Measurements from ENCODE around the gene SHLD1. TPM values are rescaled to one million over a fixed set of nuclear protein-coding genes. Genes with fewer than 3 reads are reported as not detected.

Gene SHLD1
- total and polyA plus RNA-seq, 2 donors (not counting 3 experiments of a cell fraction or from before 2014, with no cell fraction given) = 4.7 to 6.3 TPM

GRCh38 chr20:5829241-5829809, 79.1 kb downstream of the SHLD1 start:
- no peak for TF ChIP-seq GATA2 (IDR thresholded peaks at IDR 0.05; ENCODE audit: insufficient read depth, insufficient read length, low read depth, low read length)
- TF ChIP-seq CTCF (IDR thresholded peaks at IDR 0.05; ENCODE audit: extremely low read depth in 1 of 2, insufficient read depth in 1 of 2, low read depth in 1 of 2, low read length in 2 of 2) = no peak
- TF ChIP-seq FOS (IDR thresholded peaks at IDR 0.05; ENCODE audit: borderline replicate concordance, insufficient read depth, low read length) = no peak
- no peak for TF ChIP-seq MYC (IDR thresholded peaks at IDR 0.05; ENCODE audit: low read depth, low read length)
- no peak for TF ChIP-seq MAX (IDR thresholded peaks at IDR 0.05; ENCODE audit: insufficient read depth, insufficient read length)
- TF ChIP-seq POLR2A (IDR thresholded peaks at IDR 0.05; ENCODE audit: low read depth, low read length) = no peak
- TF ChIP-seq JUN (IDR thresholded peaks at IDR 0.05; ENCODE audit: borderline replicate concordance, insufficient read depth, insufficient read length, low read depth) = no peak
- TF ChIP-seq EZH2 (IDR thresholded peaks at IDR 0.05; ENCODE audit: borderline replicate concordance, low read depth, low read length, severe bottlenecking) = no peak
- no peak for TF ChIP-seq POLR2AphosphoS5 (IDR thresholded peaks at IDR 0.05; ENCODE audit: insufficient read depth, low read depth, low read length)

More at GRCh38 chr20:5829241-5829809, 79.1 kb downstream of the SHLD1 start:
- no peak overlapping the region for H3K4me2 ChIP-seq (ENCODE audit: insufficient read depth, low read length)
- no peaks in the 10 kb centered on the region for H4K20me1 ChIP-seq (replicated peaks; ENCODE audit: control insufficient read depth, extremely low read depth, insufficient read depth, low read length)
- no peak overlapping the region for H3K4me3 ChIP-seq (replicated peaks in 1 of 3; ENCODE audit: insufficient read depth in 1 of 3, low read depth in 1 of 3, low read length in 3 of 3)
- no peak overlapping the region for H2AFZ ChIP-seq (ENCODE audit: low read depth, low read length)
- POLR2A ChIA-PET = no interaction called here
- H3K27ac ChIP-seq (ENCODE audit: insufficient read depth, low read depth, low read length) = no peak overlapping the region
- H3K79me2 ChIP-seq (ENCODE audit: control insufficient read depth, insufficient read depth, low read length) = no peaks in the 10 kb centered on the region
- no peaks in the 10 kb centered on the region for H3K9me1 ChIP-seq (replicated peaks; ENCODE audit: control insufficient read depth, extremely low read depth, insufficient read depth, low read length)
- no peaks in the 10 kb centered on the region for H3K4me1 ChIP-seq (ENCODE audit: control insufficient read depth, extremely low read depth, insufficient read depth, low read length)
- no TSS peak for BruUV-seq (replicated peaks)
- intact Hi-C loops (cut with micrococcal nuclease) = no loop called here
- DNase-seq (ENCODE audit: low read depth, low spot score) (no peak), FAIRE-seq (no peak)
- H3K36me3 ChIP-seq (ENCODE audit: control insufficient read depth in 2 of 2, extremely low read depth in 1 of 2, insufficient read depth in 2 of 2, low read length in 2 of 2) = no peaks in the 10 kb centered on the region
- no peaks in the 10 kb centered on the region for H3K27me3 ChIP-seq (ENCODE audit: control insufficient read depth in 2 of 2, insufficient read depth in 2 of 2, low read length in 2 of 2)
- dilution Hi-C loops (cut with MboI; ENCODE audit: extremely low pct_ligation_motif_present, low sequenced_read_pairs) = no loop called here
- CTCF ChIA-PET = interaction anchor here (0.6 to 0.8 kb wide), 3 partner anchors 9 to 42 kb away, joined by 3 to 5 read pairs (median 4); no protein-coding TSS in a partner anchor
- H3K9ac ChIP-seq (replicated peaks; ENCODE audit: extremely low read depth, insufficient read depth, low read length) = no peak overlapping the region
- no peaks in the 10 kb centered on the region for H3K9me3 ChIP-seq (replicated peaks; ENCODE audit: control insufficient read depth, insufficient read depth, low read length)
